Sigmoid colon (tissue), 7 donors: ENCODE measurements around the gene C1R. TPM values are rescaled to one million over a fixed set of nuclear protein-coding genes. Genes with fewer than 3 reads are reported as not detected.
"Not testable (repeated sequence)": the region's sequence is repeated elsewhere in the genome, so short reads cannot be mapped to it uniquely, and the experiment has no call there.

Experiments
- DNase-seq: peaks from one replicate; pipeline ENCODE4 v3.0.0-alpha.2; 2019
- H3K27ac ChIP-seq, 4 donors: fragments of 200-600 bp; sonication (generic); one replicate each; pipeline ENCODE4 v1.5.1; 2016 to 2019; ENCODE audit warnings: mild to moderate bottlenecking in 1 of 4
- H3K27me3 ChIP-seq, 3 donors: fragments of 200-600 bp; sonication (generic); one replicate each; pipeline ENCODE4 v1.5.1; 2019; ENCODE audit warnings: mild to moderate bottlenecking in 1 of 3
- H3K36me3 ChIP-seq, 4 donors: fragments of 200-600 bp; sonication (generic); one replicate each; pipeline ENCODE4 v1.5.1; 2016 to 2019
- H3K4me1 ChIP-seq, 4 donors: fragments of 200-600 bp; sonication (generic); one replicate each; pipeline ENCODE4 v1.5.1; 2017 to 2019
- H3K4me3 ChIP-seq, 4 donors: fragments of 200-600 bp; sonication (generic); one replicate each; pipeline ENCODE4 v1.5.1; 2017 to 2019; ENCODE audit warnings: mild to moderate bottlenecking in 2 of 4, moderate library complexity in 1 of 4
- H3K9me3 ChIP-seq, 4 donors: fragments of 200-600 bp in 3 of 4; sonication (generic) in 3 of 4; one replicate each; pipeline versions ENCODE4 v1.5.1 to v1.6.1; 2013 to 2019
- CTCF ChIP-seq, 4 experiments: fragments of 450-650 bp in 3 of 4; fragments of 200-600 bp in 1 of 4; IDR thresholded peaks; one replicate each; pipeline ENCODE4 v1.5.1; 2016 to 2019; ENCODE audit warnings: antibody characterized with exemption in 4 of 4, mild to moderate bottlenecking in 3 of 4, moderate library complexity in 2 of 4
- EP300 ChIP-seq, 4 donors: sonication (generic); formaldehyde crosslinking; IDR thresholded peaks; one replicate each; pipeline ENCODE4 v1.6.1; 2017; ENCODE audit warnings: antibody characterized with exemption in 4 of 4
- POLR2A ChIP-seq, 2 donors: fragments of 450-650 bp; IDR thresholded peaks; one replicate each; pipeline ENCODE4 v1.6.1; 2016; ENCODE audit warnings: antibody characterized with exemption in 2 of 2, mild to moderate bottlenecking in 2 of 2, moderate library complexity in 2 of 2
- POLR2AphosphoS5 ChIP-seq, 4 donors: sonication (generic); formaldehyde crosslinking; IDR thresholded peaks; one replicate each; pipeline ENCODE4 v1.6.1; 2017; ENCODE audit warnings: antibody characterized with exemption in 4 of 4
- WGBS, 2 donors: extraction: QIAGEN DNeasy Blood & Tissue Kit; methylation state at CpG; one replicate each; pipeline ENCODE4 v1.1.7; 2013; 5-methylcytosine and 5-hydroxymethylcytosine counted together
- intact Hi-C: fragments of 100-400 bp; cut with DNase I; formaldehyde crosslinking; loops from one replicate; pipeline ENCODE4 v1.15.1; 2023
- polyA plus RNA-seq, 3 donors: library from polyadenylated mRNA; stranded (reverse); fragments of 200-250 nt; gene quantifications; one replicate each; pipeline ENCODE4 v1.2.3, GENCODE V29; 2013
- total RNA-seq, 4 donors: library from RNA; depleted of rRNA; stranded (reverse); fragments of >200 nt; gene quantifications; one replicate each; pipeline ENCODE4 v1.1.0, GENCODE V29; 2016
- donor health status: healthy with polysubstance abuse.
- donor health status: Bipolar disorder and iron deficiency.
- donor health status: healthy.

C1R gene
- total and polyA plus RNA-seq, 7 donors = 23.8 to 493 (median 328) TPM

GRCh38 chr12:7054925-7055324 is 37.3 kb downstream of the C1R start:
- peaks cover 0 to 10% (median 2%) of the 10 kb centered on the region in 4 donors for H3K4me1 ChIP-seq
- H3K36me3 ChIP-seq = no peaks in the 10 kb centered on the region
- no peak overlapping the region for H3K4me3 ChIP-seq
- no peak overlapping the region for H3K27ac ChIP-seq
- 84 to 89% methylated on average over 4 of the region's 4 CpGs for WGBS, 2 donors
- DNase-seq = no peak
- no peaks in the 10 kb centered on the region for H3K27me3 ChIP-seq
- TF ChIP-seq POLR2A (IDR thresholded peaks at IDR 0.05) (no peak), CTCF (IDR thresholded peaks at IDR 0.05) (no peak)
- no peaks in the 10 kb centered on the region for H3K9me3 ChIP-seq
- intact Hi-C loops = no loop called here

GRCh38 chr12:7049973-7050372 is 42.3 kb downstream of the C1R start:
- 93 to 95% methylated on average over 3 of the region's 3 CpGs for WGBS, 2 donors
- intact Hi-C loops = not testable (repeated sequence)

DNA sequence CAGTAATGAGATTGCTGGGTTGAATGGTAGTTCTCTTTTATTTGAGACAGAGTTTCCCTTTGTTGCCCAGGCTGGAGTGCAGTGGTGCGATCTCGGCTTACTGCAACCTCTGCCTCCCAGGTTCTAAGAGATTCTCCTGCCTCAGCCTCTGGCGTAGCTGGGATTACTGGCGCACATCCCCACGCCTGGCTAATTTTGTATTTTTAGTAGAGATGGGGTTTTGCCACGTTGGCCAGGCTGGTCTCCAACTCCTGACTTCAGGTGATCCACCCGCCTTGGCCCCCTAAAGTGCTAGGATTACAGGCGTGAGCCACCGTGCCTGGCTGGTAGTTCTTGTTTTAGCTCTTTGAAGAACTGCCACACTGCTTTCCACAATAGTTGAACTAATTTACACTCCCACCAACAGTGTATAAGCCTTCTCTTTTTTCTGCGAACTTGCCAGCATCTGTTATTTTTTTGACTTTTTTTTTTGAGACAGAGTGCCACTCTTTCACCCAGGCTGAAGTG is 42.7 kb downstream of the C1R start:
- H3K9me3 ChIP-seq, H3K27me3 ChIP-seq, DNase-seq, H3K4me3 ChIP-seq, intact Hi-C loops, H3K27ac ChIP-seq, H3K4me1 ChIP-seq, H3K36me3 ChIP-seq: not testable (repeated sequence)
- 90 to 92% methylated on average over 10 of the region's 10 CpGs for WGBS, 2 donors

More at GRCh38 chr12:7049973-7050372, 42.3 kb downstream of the C1R start:
- not testable (repeated sequence) for H3K4me1 ChIP-seq, H3K27ac ChIP-seq, H3K9me3 ChIP-seq, H3K27me3 ChIP-seq, H3K4me3 ChIP-seq, DNase-seq, H3K36me3 ChIP-seq

GRCh38 chr12:7047306-7047705 is 44.9 kb downstream of the C1R start:
- no peaks in the 10 kb centered on the region for H3K9me3 ChIP-seq
- WGBS, 2 donors = 49 to 67% methylated on average over 5 of the region's 5 CpGs
- H3K27ac ChIP-seq = no peak overlapping the region
- H3K36me3 ChIP-seq = no peaks in the 10 kb centered on the region
- peaks cover 0 to 4% (median 0%) of the 10 kb centered on the region in 4 donors for H3K4me1 ChIP-seq
- no peak for DNase-seq
- intact Hi-C loops = no loop called here
- TF ChIP-seq CTCF (IDR thresholded peaks at IDR 0.05) = no peak
- TF ChIP-seq POLR2A (IDR thresholded peaks at IDR 0.05) = no peak
- no peak for TF ChIP-seq EP300 (IDR thresholded peaks at IDR 0.05)
- no peak for TF ChIP-seq POLR2AphosphoS5 (IDR thresholded peaks at IDR 0.05)
- no peak overlapping the region for H3K4me3 ChIP-seq
- no peaks in the 10 kb centered on the region for H3K27me3 ChIP-seq

- Histone ChIP-seq H3K27me3 (no peaks in the 10 kb centered on the region), H3K4me3 (no peak overlapping the region), H3K4me1 (peaks cover 0 to 4% (median 0%) of the 10 kb centered on the region in 4 donors), H3K36me3 (no peaks in the 10 kb centered on the region), H3K27ac (no peak overlapping the region), H3K9me3 (no peaks in the 10 kb centered on the region)
- WGBS, 2 donors = 81 to 83% methylated on average over 5 of the region's 5 CpGs
- DNase-seq = no peak
- intact Hi-C loops = no loop called here
- no peak for TF ChIP-seq POLR2AphosphoS5 (IDR thresholded peaks at IDR 0.05)
- TF ChIP-seq POLR2A (IDR thresholded peaks at IDR 0.05) = no peak
- TF ChIP-seq CTCF (IDR thresholded peaks at IDR 0.05) = no peak
- no peak for TF ChIP-seq EP300 (IDR thresholded peaks at IDR 0.05)
Measured at GRCh38 chr12:7046383-7047105, 45.7 kb downstream of the C1R start.

DNA sequence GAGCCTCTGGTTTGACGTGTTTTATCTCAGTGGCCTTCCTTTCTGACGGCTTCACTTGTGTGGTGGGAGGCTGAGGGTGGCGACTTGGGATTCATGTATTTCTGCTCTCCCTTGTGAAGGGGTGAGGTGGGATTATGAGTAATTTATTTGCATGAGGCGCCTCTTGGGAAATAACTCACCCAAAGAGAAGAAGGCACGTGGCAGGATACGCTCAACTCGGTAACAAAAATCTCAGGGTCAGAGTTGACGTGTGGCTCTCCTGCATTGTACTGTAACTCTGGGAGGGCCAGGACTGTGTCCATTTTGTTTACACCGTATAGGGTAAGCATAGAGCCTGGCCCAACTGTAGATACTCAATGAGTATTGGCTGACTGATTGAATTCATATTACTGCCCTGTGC is 46.3 kb downstream of the C1R start:
- no peak for TF ChIP-seq CTCF (IDR thresholded peaks at IDR 0.05)
- TF ChIP-seq POLR2AphosphoS5 (IDR thresholded peaks at IDR 0.05) = no peak
- TF ChIP-seq EP300 (IDR thresholded peaks at IDR 0.05) = no peak
- no peak for TF ChIP-seq POLR2A (IDR thresholded peaks at IDR 0.05)
- no peaks in the 10 kb centered on the region for H3K9me3 ChIP-seq
- WGBS, 2 donors = 92 to 93% methylated on average over 9 of the region's 9 CpGs
- no peak overlapping the region for H3K27ac ChIP-seq
- H3K27me3 ChIP-seq = no peaks in the 10 kb centered on the region
- intact Hi-C loops = no loop called here
- peaks cover 0 to 4% (median 0%) of the 10 kb centered on the region in 4 donors for H3K4me1 ChIP-seq
- DNase-seq = no peak
- H3K36me3 ChIP-seq = no peaks in the 10 kb centered on the region
- no peak overlapping the region for H3K4me3 ChIP-seq
